IMR-90 (cell line): ENCODE results near the gene ARHGEF7. TPM values are rescaled to one million over a fixed set of nuclear protein-coding genes. Genes with fewer than 3 reads are reported as not detected.

Experiments
- ATAC-seq: fragments of 200-7000 bp; cut with Tn5 transposase; 2 replicates; pipeline ENCODE4 v1.9.1; 2020; ENCODE audit warnings: low read depth, mild to moderate bottlenecking, moderate library complexity
- BruUV-seq: library from RNA; stranded (reverse); fragments of 400-500 nt; replicated peaks from 2 replicates; lab custom pipeline; 2021; lab: Mats Ljungman, UMichigan
- CTCF ChIA-PET: fragments of 300-600 bp; formaldehyde crosslinking; extraction: SDS; loops from one replicate; lab custom pipeline; 2021; ENCODE audit warnings: antibody characterized with exemption; lab: Yijun Ruan, JAX
- POLR2A ChIA-PET: fragments of 300-600 bp; sonication (Branson Sonifier 250); formaldehyde crosslinking; loops from one replicate; lab custom pipeline; 2022; ENCODE audit warnings: antibody characterized with exemption; ENCODE audit not compliant: unreplicated experiment; lab: Charles Lee
- DNase-seq: peaks from one replicate; pipeline ENCODE4 v3.0.0; 2013
- H2AFZ ChIP-seq: replicated peaks from 2 replicates; pipeline ENCODE3; 2013; ENCODE audit warnings: low read length, mild to moderate bottlenecking; ENCODE audit not compliant: poor library complexity
- H2AK5ac ChIP-seq: 2 replicates; pipeline ENCODE4 v1.6.1; 2013; ENCODE audit warnings: low read depth, low read length, inconsistent platforms
- H2AK9ac ChIP-seq: replicated peaks from 2 replicates; pipeline ENCODE3; 2013; ENCODE audit warnings: mild to moderate bottlenecking, low read depth, low read length, moderate library complexity; ENCODE audit not compliant: poor library complexity
- H2BK120ac ChIP-seq: 2 replicates; pipeline ENCODE4 v1.6.1; 2013; ENCODE audit warnings: low read depth, low read length, inconsistent platforms
- H2BK15ac ChIP-seq: 3 replicates; pipeline ENCODE4 v1.6.1; 2013; ENCODE audit warnings: low read depth, low read length, inconsistent platforms
- H2BK20ac ChIP-seq: 2 replicates; pipeline ENCODE4 v1.6.1; 2013; ENCODE audit warnings: low read depth, mild to moderate bottlenecking, inconsistent platforms, low read length, moderate library complexity
- H2BK5ac ChIP-seq: 2 replicates; pipeline ENCODE4 v1.6.1; 2013; ENCODE audit warnings: mild to moderate bottlenecking, low read depth, low read length, inconsistent platforms; ENCODE audit not compliant: poor library complexity, severe bottlenecking
- H3K14ac ChIP-seq: replicated peaks from 2 replicates; pipeline ENCODE4 v1.6.1; 2013; ENCODE audit warnings: low read depth, low read length, inconsistent platforms
- H3K18ac ChIP-seq: 2 replicates; pipeline ENCODE4 v1.6.1; 2013; ENCODE audit warnings: low read depth, low read length, control low read depth
- H3K23ac ChIP-seq: 2 replicates; pipeline ENCODE4 v1.6.1; 2013; ENCODE audit warnings: low read depth, low read length, inconsistent platforms
- H3K27ac ChIP-seq: 2 replicates; pipeline ENCODE4 v1.5.1; 2013; ENCODE audit warnings: mild to moderate bottlenecking, control low read depth, low read length; ENCODE audit not compliant: insufficient read depth
- H3K27me3 ChIP-seq: 2 replicates; pipeline ENCODE4 v1.6.1; 2013; ENCODE audit warnings: low read length; ENCODE audit not compliant: control insufficient read depth, insufficient read depth
- H3K36me3 ChIP-seq: 2 replicates; pipeline ENCODE4 v1.6.1; 2013; ENCODE audit warnings: low read length, mixed read lengths; ENCODE audit not compliant: control insufficient read depth, insufficient read depth
- H3K4ac ChIP-seq: 2 replicates; pipeline ENCODE4 v1.6.1; 2013; ENCODE audit warnings: low read depth, low read length, inconsistent platforms
- H3K4me1 ChIP-seq: 2 replicates; pipeline ENCODE4 v1.6.1; 2013; ENCODE audit warnings: low read length, mixed read lengths; ENCODE audit not compliant: control insufficient read depth, insufficient read depth
- H3K4me2 ChIP-seq: 2 replicates; pipeline ENCODE4 v1.6.1; 2013; ENCODE audit warnings: low read depth, mild to moderate bottlenecking, control low read depth, low read length, moderate library complexity
- H3K4me3 ChIP-seq: 2 replicates; pipeline ENCODE4 v1.5.1; 2013; ENCODE audit warnings: low read depth, mild to moderate bottlenecking, control low read depth, low read length, moderate library complexity; ENCODE audit not compliant: insufficient read depth
- H3K56ac ChIP-seq: 2 replicates; pipeline ENCODE4 v1.6.1; 2013; ENCODE audit warnings: low read length, inconsistent platforms; ENCODE audit not compliant: insufficient read depth; ENCODE audit errors: extremely low read depth
- H3K79me1 ChIP-seq, 2 experiments: 2 replicates each; pipeline ENCODE4 v1.6.1; 2013; ENCODE audit warnings: low read length in 2 of 2, inconsistent platforms in 1 of 2, low read depth in 1 of 2
- H3K9ac ChIP-seq: 2 replicates; pipeline ENCODE4 v1.6.1; 2013; ENCODE audit warnings: low read depth, low read length, control low read depth
- H3K9me1 ChIP-seq: 2 replicates; pipeline ENCODE4 v1.6.1; 2013; ENCODE audit warnings: low read length, inconsistent platforms; ENCODE audit not compliant: insufficient read depth
- H3K9me3 ChIP-seq: 2 replicates; pipeline ENCODE4 v1.6.1; 2013; ENCODE audit warnings: low read length; ENCODE audit not compliant: control insufficient read depth, insufficient read depth
- H4K20me1 ChIP-seq: 2 replicates; pipeline ENCODE4 v1.6.1; 2013; ENCODE audit warnings: low read length, inconsistent platforms; ENCODE audit not compliant: insufficient read depth
- H4K5ac ChIP-seq: 2 replicates; pipeline ENCODE4 v1.6.1; 2013; ENCODE audit warnings: mild to moderate bottlenecking, low read depth, low read length, control low read depth
- H4K8ac ChIP-seq, 2 experiments: 2 replicates each; pipeline ENCODE4 v1.6.1; 2013; ENCODE audit warnings: low read depth in 2 of 2, low read length in 2 of 2, control low read depth in 1 of 2, inconsistent platforms in 1 of 2
- H4K91ac ChIP-seq: 2 replicates; pipeline ENCODE4 v1.6.1; 2013; ENCODE audit warnings: low read depth, low read length, inconsistent platforms; ENCODE audit not compliant: insufficient read depth
- MXI1 ChIP-seq: IDR thresholded peaks from 2 replicates; pipeline ENCODE4 v1.6.1; 2012; ENCODE audit warnings: low read depth, mild to moderate bottlenecking, low read length, moderate library complexity, borderline replicate concordance
- WGBS, 2 experiments: methylation state at CpG; one replicate each; pipeline versions ENCODE4 v1.1.5 to v1.1.7; 2013; ENCODE audit warnings: missing lambda C conversion rate in 2 of 2; ENCODE audit not compliant: insufficient read length in 1 of 2; ENCODE audit errors: extremely low coverage in 2 of 2; 5-methylcytosine and 5-hydroxymethylcytosine counted together
- dilution Hi-C: fragments of 300-500 bp; cut with HindIII; formaldehyde crosslinking; loops from one replicate; pipeline ENCODE4 v1.14.3; 2018; ENCODE audit warnings: low sequenced_read_pairs; ENCODE audit not compliant: unreplicated experiment
- in situ Hi-C: fragments of 300-500 bp; cut with MboI; formaldehyde crosslinking; loops from 3 replicates; pipeline ENCODE4 v1.14.3; 2019; ENCODE audit warnings: low sequenced_read_pairs, inconsistent platforms, mixed read lengths
- intact Hi-C: fragments of 100-400 bp; cut with micrococcal nuclease; formaldehyde crosslinking; loops from 2 replicates; pipeline ENCODE4 v1.10.0; 2022
- polyA plus RNA-seq, 3 experiments: library from polyadenylated mRNA; depleted of rRNA; stranded (reverse); fragments of >200 nt; gene quantifications; 2 replicates each; pipeline ENCODE4 v1.2.3, GENCODE V29; 2012; ENCODE audit warnings: low replicate concordance in 1 of 3
- total RNA-seq: library from RNA; depleted of rRNA; stranded (reverse); fragments of >200 nt; gene quantifications from 2 replicates; pipeline ENCODE4 v1.2.3, GENCODE V29; 2012

ARHGEF7 gene
- total and polyA plus RNA-seq, 2 of the 4 experiments (the other 2 are of a cell fraction) = 32.9 to 59.0 TPM

DNA sequence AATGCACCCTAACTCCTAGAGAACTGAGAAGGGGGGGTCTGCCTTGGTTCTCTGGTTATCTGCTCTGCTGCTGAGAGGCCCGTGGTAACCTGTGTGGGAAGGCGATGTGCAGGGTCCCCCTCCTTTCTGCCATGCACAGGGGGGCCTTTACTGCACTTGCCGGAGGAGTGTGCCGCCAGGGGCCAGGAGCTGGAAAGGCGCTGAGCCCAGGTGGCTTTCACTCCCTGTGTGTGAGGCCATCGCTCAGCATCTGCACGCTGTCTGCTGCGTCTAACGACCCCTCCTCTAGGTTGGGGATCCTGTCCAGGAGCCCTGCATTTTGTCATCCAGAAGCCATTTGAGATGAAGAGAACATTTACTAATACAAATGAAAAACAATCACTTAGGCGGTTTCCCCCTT, 168.3 kb downstream of the ARHGEF7 start:
- Histone ChIP-seq H3K9me3 (no peaks in the 10 kb centered on the region), H3K4me1 (peaks cover 11% of the 10 kb centered on the region), H3K27ac (no peak overlapping the region), H3K4ac (no peak overlapping the region), H4K5ac (no peak overlapping the region), H3K4me3 (no peak overlapping the region), H2BK15ac (no peak overlapping the region), H4K20me1 (no peaks in the 10 kb centered on the region; the same call in 1 of the 2 replicates), H3K9ac (no peak overlapping the region), H3K18ac (no peak overlapping the region), H3K56ac (no peak overlapping the region), H3K9me1 (peaks cover 16% of the 10 kb centered on the region), H3K27me3 (no peaks in the 10 kb centered on the region), H2AK9ac (no peak overlapping the region), H2BK20ac (no peak overlapping the region), H2AK5ac (no peak overlapping the region), H4K8ac (no peak overlapping the region), H3K23ac (no peak overlapping the region), H3K36me3 (peaks cover 55% of the 10 kb centered on the region), H2BK120ac (no peak overlapping the region), H3K14ac (no peak overlapping the region), H4K91ac (no peak overlapping the region), H2AFZ (no peak overlapping the region), H3K4me2 (no peak overlapping the region), H2BK5ac (no peak overlapping the region), H3K79me1 (peaks cover 20 to 53% of the 10 kb centered on the region in 2 experiments)
- no TSS peak for BruUV-seq
- DNase-seq (no peak), ATAC-seq (no peak)
- CTCF ChIA-PET = no interaction called here
- intact Hi-C loops = no loop called here
- in situ Hi-C loops = no loop called here
- dilution Hi-C loops = no loop called here
- POLR2A ChIA-PET = no interaction called here
- WGBS, 2 experiments = 80% methylated on average over 1 of the region's 10 CpGs; no CpG with 5 or more reads in 1 of the 2 experiments
- TF ChIP-seq MXI1 = no peak
